GM21360 (cell line): Measurements from ENCODE around the gene KIR2DL3.

ENCODE experiments used
- ATAC-seq: cut with Tn5 transposase; IDR thresholded peaks from one replicate; pipeline ENCODE4 v1.9.1; 2021; ENCODE audit warnings: mild to moderate bottlenecking, moderate library complexity; ENCODE audit not compliant: unreplicated experiment

KIR2DL3 gene

DNA sequence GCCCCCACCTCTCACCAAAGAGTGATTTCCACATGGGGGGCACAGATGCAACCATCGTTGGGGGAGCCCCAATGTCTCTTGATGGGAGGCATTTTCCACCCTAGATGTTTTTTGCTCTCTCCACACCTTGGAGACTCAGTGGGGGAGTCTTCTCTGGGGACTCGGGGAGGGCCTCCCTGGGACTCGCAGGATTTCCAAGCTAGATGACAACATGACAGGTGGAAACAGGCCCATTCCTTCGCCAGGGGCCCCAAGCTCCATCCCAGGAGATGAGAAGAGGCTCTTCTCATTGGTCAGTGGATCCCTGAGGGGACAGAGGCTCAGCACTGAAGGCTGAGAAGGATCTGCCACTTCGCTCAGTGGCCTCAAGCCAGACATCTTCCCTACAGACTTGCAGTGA, 52.4 kb downstream of the KIR2DL3 start:
- no peak for ATAC-seq

DNA sequence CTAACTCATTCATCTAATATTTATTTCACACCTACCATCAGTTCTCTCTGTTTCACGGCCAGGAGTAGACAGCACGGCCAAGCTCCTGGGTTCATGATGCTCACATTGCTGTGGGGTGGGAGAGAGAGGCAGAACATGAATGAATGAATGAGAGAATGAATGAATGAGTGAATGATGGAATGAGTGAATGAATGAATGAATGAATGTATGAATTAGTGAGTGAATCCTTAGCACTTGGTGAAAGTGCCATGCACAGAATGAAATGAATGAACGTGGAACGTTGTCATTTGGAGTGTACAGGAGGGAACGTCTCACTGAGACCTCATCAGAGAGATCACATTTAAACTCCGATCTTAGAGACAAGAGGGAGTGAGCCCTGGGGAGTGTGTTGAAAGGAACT, 53.2 kb downstream of the KIR2DL3 start:
- no peak for ATAC-seq

DNA sequence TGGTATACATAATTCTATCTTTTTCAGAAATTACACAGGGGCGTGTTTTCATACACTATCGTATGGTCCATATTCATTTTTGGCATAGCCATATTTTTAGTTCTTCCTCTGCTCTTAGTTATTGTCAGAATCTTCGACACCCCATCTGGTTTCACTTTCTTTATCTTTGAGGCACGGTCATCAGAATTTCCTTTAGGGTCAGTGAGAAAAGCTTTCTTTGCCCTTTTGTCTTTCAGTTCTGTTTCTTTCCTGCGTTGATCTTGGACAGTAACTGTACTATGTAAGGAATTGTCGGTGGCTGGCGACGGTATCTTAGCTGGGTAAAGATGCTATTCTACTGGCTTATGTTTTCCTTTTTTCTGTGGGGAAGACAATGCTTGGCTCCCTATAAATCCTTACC, 54.5 kb downstream of the KIR2DL3 start:
- no peak for ATAC-seq

DNA sequence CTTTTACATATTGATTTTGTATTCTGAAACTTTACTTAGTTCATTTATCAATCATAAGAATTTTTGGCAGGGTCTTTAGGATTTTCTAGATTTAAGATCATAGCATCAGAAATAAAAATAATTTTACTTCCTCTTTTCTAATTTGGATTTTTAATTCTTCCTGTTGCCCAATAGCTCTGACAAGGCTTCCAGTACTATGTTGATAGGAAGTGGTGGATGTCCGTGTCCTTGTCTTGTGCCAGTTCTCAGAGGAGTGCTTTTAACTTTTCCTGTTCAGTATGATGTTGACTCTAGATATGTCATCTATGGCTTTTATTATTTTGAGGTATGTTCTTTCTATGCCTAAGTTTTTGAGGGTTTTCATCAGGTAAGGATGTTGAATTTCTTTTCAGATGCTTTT, 57.4 kb downstream of the KIR2DL3 start:
- ATAC-seq: no peak
